NCI-H82 (cell line): ENCODE results near the gene ABCC9.
A peak's percentile ranks its signal among the peaks of the same experiment; 100 is the strongest.

ENCODE experiments used
- DNase-seq: peaks from one replicate; lab custom pipeline; 2025; lab: John Stamatoyannopoulos, UW

The ABCC9 gene

DNA sequence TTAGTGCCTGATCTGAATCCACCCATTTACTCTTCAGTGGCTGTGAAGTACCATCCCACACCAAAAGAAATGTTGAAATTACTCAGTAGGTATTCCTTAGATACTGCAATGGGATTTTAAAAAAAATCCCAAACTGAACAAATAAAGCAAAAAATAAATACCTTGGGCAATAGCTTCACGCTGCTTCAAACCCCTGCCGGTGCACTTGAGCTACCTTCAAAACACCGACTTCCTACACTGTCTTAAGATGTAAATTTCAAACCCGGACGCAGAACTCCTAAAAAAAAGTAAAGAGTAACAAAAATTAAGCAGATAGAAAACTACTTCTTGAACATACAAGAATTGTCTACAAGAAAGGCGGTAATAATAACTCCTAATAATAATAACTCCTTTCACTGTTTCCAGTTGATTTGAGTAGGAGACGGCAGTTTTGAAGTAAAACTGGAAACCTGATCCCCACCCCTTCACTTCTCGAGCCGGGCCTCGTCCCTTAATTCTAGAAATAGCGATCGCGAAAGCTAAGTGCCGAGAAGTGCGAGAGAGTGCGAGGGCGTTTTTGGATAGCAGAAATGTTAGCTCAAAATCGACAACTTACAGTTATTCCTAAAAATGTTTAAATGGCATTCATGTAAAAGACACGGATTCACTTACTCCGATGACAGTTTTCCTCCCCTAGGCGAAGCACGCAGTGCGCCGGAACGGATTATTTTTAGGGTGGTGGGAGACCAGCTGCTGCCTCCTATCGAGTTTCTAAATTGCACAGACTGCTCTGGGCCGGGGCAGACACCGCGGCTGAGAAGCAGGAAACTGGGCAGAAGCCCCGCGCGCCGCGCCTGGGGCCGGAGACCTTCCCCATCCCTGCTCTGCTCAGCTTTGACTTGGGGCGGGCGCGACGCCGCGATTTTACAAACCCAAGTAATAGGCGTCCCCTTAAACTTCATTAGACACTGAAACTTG, at the start of gene ABCC9:
ABCC9 (minus strand) TSS at position 878 of the 957 bp plus-strand sequence. CDS start 4,752 bp downstream, outside the sequence.
- peak; percentile 89 for DNase-seq

DNA sequence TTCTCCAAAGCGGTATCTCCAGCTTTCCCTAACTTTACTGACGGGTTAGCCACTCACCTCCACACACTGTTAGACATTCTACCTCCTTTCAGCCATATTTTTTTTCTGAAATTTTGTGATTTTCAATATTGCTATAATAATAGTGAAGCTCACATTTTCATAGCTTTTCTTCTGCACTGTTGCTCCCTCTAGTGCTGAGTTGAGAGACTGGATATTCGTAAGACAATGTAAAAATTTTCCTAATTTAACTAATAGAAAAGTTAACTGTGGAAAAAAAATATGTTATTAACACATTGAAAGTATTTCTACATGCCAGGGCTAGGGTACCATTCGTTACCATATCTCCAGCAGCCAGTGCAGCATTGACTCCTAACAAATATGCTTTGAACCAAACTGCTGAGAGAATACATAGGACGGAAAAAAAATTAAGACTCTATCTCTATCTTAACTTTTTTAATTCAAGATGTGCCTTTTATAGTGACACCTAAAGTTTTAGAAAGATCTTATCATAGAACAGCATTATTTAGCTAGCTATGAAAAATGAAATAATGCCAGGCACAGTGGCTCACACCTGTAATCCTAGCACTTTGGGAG, 48.7 kb upstream of the ABCC9 start:
- DNase-seq: peak; percentile 10

DNA sequence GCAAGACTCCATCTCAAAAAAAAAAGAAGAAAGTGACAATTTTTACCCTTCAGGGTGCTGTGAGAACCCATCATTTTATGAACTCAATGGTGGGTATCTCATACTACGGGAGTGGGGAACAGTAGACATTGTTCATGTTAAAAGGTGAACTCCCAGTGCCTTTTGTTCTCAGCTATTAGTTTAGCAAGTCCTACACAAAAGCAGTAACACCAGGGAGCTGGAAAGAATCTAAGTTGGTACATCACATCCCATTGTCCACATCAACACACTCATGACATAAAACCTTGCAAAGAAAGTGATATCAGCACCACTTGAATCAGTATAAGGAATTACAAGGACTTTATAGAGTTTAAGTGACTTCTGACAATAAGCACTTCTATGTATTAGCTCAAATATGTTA, 47.4 kb upstream of the ABCC9 start:
- no peak for DNase-seq

DNA sequence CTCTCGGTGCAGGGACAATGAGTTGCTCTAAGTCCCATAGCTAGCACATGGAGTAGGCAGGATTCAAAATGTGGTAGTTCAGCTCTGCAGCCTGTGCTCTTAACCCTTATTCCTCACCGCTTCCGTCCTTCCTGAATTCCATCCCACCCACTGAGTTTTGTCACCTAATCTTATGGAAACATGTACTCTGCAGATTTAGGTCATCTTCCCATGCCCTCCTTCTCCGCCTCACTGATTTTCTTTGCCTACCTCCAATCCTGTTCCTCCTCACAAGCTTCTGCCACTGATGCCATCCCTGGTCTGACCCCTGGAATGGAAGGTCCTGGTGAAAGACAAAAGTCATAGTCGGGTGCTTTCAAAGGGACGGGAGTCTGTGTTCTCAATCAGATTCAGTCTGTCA, 46.5 kb upstream of the ABCC9 start:
- DNase-seq: no peak

DNA sequence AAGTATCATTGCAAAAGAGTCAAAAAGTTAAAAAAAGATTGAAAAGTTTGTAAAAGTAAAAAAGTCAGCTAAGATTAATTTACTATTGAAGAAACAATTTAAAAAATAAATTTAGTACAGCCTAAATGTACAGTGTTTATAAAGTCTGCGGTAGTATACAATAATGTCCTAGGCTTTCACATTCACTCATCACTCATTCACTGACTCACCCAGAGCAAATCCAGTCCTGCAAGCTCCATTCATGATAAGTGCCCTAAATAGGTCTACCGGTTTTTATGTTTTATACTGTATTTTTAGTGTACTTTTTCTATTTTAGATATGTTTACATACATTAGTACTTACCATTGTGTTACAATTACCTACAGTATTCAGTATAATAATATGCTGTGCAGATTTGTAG, 43.9 kb upstream of the ABCC9 start:
- DNase-seq: no peak

DNA sequence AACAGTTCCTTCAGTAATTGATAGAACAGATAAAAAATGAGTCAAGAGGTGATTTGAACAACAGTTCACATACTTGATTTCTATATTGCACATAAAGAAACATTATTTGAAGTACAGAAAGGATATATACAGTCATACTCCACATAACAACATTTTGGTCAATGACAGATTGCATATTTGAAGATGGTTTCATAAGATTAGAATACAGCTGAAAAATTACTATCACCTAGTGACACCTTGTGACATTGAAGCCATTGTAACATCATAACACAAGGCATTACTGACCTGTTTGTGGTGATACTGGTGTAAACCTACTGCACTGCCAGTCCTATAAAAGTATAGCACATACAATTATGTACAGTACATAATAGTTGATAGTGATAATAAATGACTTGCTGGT, 43.1 kb upstream of the ABCC9 start:
- no peak for DNase-seq

DNA sequence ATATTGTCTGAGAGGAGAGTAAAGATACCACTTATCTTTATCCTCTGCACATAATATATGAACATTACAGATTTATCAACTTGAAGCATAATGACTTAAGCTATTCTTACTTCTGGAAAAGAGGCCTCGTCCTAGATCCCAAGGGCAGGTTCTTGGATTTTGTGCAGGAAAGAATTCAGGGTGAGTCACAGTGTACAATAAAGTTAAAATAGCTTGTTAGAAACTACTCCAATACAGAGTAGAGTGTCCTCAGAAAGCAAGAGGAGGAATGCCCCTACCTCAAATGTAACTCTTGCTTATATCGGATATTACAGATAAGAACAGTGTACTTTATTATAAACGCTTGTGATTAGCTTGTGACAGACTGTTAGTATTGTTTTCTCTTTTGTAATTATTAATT, 41.9 kb upstream of the ABCC9 start:
- no peak for DNase-seq

DNA sequence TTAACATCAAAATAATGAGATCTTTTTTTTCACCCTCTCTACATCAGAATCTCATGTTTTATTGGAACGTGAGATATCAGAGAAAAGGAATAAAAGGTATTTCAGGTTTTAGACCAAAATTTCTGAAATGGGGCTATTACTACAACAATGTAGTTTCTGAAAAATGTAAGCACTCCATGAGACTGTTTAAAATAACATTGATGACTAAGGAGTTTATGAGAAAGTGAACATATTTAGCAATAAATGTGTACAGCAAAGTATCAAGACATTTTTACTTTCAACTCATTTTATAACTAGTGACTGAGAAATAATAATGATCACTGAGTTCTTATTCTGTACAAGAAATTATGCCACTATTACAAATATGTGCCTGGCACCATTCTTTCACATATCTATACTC, 39.3 kb upstream of the ABCC9 start:
- DNase-seq: no peak

DNA sequence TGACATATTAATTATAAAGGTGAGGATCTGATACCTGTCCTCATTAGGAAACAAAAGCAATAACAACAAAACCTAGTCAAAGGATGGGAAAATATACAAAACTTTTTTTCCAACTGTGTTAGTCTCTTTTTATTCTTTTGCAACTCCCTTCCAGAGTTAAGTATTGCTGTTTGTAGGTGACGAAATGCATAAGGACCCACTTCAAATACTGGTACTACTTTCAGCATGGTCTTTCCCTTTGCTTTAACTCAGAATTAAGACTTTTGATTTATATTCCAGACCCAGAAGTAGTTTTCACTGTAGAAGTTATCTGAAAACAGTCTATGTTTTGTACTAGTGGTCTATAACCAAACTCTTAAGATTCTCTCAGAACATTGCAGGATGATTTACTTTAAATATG, 34.1 kb upstream of the ABCC9 start:
- no peak for DNase-seq

DNA sequence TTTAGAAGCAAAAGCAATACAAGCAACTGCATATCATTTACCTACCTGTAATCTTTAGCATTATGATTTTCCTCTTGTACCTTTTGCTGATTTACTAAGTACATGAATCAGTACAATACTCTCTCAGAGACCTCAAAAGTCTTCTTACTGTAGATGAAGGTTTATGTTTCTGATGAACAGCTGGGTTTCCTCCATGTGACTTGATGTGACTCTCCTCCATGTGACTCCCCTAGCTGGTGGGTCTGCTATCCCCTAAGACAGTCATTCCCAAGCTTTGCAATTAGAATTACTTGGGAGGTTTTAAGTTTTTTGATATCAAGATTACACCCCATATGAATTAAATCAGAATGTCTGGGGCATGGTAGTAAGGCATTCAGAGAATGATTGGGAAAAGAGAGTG, 32.0 kb upstream of the ABCC9 start:
- no peak for DNase-seq

DNA sequence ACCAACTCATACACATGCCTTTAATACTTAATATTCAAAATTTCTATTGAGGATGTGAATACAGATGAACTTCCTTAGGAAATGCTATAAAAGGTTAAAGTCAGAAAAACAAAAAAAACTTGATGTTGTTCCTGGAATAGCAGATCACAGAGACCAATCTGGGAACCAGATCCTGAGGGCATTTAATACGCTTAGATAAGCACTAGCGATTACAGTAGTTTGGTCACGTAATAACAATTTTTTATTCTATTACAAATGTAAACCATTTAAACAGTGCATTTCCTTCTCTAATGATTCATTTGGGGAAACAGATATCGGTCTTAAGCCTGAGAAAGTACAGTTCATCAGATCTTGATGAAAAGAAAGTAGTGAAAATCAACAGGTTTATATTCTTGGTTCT, 30.8 kb upstream of the ABCC9 start:
- DNase-seq: no peak

DNA sequence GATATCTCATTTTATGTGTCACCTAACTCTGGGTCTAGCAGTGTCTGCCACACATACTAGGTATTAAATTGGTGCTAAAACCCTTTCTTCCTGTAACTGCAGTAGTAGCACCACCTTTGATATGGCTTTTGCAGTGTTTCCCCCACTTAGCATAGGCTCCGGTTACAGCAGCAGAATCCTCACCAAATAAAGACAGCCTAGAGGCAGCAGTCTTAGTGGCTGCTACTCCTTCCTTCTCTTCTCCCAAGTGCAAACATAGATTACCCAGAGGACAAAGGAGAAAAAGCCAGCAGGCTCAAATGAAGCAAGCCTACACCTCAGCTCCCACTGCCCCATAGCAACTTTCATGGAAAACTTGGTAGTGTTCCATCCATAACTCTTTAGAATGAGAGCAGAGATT, 30.1 kb upstream of the ABCC9 start:
- DNase-seq: no peak

DNA sequence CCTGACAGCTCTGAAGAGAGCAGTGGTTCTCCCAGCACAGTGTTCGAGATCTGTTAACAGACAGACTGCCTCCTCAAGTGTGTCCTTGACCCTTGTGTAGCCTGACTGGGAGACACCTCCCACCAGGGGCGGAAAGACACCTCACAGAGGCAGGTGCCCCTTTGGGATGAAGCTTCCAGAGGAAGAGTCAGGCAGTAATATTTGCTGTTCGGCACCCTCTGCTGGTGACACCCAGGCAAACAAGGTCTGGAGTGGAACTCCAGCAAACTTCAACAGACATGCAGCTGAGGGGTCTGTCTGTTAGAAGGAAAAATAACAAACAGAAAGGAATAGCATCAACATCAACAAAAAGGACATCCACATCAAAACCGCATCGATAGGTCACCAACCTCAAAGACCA, 21.6 kb upstream of the ABCC9 start:
- DNase-seq: no peak

DNA sequence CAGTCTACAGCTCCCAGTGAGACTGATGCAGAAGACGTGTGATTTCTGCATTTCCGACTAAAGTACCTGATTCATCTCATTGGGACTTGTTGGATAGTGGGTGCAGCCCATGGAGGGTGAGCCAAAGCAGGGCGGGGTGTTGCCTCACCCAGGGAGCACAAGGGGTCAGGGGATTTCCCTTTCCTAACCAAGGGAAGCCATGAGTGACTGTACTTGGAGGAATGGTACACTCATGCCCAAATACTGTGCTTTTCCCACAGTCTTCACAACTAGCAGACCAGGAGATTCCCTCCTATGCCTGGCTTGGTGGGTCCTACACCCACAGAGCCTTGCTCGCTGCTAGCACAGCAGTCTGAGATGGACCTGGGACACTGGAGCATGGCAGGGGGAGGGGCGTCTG, 21.0 kb upstream of the ABCC9 start:
- no peak for DNase-seq

DNA sequence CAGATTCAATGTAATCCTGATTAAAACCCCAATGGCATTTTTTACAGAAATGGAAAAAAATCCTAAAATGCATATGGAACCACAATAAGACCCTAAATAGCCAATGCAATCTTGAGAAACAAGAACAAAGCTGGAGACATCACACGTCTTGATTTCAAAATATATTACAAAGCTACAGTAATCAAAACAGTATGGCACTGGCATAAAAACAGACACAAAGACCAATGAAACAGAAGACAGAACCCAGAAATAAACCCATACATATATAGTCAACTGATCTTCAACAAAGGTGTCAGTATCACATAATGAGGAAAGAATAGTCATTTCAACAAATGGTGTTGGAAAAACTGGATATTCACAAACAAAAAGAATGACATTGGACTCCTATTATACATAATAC, 9.4 kb upstream of the ABCC9 start:
- DNase-seq: no peak

DNA sequence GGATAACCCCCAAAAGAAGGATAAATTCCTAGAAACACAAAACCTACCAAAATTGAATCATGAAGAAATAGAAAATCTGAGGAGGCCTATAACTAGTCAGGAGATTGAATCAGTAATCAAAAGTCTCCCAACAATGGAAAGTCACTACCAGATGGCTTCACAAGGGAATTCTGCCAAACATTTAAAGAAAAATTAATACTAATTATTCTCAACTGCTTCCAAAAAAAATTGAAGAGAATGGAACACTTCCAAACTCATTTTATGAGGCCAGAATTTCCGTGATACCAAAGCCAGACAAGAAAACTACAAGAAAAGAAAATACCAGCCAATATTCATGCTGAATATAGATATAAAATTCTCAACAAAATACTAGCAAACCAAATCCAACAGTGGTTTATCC, 7.8 kb upstream of the ABCC9 start:
- no peak for DNase-seq

DNA sequence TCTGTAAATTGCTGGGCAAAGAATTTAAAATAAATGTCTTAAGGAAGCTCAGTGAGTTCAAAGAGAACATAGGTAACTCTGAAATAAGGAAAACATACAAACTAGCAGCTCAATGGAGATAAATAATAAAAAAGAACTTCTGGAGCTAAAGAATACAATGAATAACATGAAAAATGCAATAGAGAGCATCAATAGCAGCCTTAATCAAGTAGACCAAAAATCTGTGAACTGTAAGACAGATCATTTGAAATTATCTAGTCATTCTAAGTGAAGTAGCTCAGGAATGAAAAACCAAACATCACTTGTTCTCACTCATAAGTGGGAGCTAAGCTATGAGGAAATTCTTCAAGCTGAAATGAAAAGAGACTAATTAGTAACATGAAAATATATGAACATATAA, 5.8 kb upstream of the ABCC9 start:
- DNase-seq: no peak

DNA sequence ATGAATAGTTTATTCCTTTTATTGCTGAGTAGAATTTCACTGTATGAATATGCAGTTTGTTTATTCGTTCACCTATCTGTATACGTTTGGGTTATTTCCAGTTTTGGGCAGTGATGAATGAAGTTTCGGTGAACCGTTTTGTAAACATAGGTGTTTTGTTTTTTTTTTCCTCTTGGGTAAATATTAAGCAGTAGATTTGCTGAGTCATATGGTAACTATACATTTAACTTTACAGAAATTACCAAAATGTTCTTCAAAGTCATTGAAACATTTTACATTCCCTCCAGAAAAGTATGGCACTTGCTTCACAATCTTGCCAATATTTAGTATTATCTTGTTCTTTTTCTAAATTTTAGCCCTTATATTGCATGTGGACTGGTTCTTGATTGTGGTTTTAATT, 3.8 kb upstream of the ABCC9 start:
- DNase-seq: no peak

DNA sequence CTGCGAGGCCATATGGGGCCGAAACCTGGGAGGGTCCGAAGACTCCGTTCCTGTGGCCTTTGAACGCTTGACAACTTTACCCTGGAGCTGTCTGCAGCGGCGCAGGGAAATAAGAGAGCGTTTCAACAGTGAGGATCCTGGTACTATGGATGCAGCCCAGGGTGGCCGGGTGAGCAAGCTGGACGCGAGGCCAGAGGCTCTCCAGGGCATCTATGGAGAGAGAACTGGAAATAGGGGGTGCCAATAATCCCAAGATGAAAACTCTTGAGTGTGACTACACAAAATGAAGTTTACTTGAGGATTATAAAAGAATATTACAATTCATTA, 1.1 kb upstream of the ABCC9 start:
- no peak for DNase-seq

DNA sequence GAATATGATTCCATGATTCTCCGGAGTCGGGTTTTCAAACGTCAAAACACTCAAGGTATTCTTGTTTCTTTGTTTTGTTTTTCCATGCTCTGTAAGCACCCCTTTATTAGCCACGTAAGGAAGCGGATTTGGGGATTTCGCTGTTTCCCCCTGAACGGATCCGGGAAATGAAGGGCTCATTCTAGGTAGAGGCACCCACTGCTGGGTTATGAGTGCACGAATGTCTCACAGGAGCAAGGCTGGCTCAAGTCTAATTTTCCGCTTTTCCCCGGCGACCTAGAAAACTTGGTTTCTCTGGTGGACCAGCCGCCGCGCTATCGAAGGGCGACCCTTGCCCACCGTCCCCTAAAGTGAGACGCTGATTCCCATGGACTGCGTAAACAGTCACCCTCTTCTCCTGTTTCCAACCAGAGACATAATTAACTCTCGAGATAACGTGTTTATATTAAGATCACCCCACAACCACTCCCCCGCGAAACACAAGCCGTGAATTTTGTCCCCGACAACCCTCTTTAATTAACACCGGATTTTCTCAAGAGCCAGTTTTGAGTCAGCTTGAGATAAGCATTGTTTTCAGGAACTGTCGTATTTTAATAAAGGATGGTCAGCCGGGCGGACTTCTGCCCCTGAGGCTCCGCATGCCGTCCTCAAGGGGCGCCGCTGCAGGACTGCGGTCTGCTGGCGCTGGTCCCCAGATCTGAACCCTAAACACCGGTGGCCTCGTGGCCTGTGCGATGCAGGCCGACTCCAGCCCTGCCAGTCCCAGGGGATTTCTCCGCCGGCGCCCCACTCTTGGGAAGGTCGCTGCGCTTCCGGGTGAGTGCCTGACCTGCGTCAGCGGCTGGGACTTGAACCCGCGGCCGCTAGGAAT, 515 bp upstream of the ABCC9 start:
- peak; percentile 47 for DNase-seq

DNA sequence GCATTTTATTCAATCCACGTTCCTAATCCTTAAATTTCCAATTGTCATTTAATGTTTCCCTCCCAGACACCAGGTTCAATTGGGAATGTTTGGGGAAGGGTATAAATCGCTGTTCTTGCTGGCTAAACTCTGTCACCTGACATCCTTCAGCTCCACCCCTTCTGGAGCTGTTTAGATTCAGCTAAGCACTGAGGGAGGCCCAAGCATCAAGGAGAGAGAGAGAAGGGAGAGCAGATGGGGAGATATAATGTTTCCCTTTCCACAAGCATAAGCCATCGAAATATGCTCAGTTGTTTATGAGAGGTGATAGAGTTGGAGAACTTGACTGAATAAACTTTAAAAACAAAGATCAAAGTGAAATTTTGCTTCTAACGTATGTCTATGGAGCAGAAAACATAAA, 1.8 kb downstream of the ABCC9 start:
- peak; percentile 85 for DNase-seq

DNA sequence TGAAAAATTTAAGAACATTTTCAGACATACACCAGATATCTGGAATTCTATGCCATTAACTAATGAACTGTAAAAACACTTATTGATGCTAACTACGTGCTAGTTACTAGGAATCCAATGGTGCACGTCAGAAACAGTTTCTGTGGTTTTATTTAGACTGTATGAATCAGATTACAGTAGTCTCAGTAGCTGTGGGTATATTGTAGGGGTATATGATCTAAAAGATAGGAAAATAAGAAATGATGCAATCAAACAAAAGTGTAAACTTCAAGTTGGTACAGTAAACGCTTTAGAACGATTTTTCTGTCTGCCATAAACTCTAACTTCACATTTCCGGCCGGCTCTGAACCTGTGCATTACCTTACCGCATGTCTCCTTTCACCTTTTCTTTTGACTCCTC, 2.3 kb downstream of the ABCC9 start:
- no peak for DNase-seq

DNA sequence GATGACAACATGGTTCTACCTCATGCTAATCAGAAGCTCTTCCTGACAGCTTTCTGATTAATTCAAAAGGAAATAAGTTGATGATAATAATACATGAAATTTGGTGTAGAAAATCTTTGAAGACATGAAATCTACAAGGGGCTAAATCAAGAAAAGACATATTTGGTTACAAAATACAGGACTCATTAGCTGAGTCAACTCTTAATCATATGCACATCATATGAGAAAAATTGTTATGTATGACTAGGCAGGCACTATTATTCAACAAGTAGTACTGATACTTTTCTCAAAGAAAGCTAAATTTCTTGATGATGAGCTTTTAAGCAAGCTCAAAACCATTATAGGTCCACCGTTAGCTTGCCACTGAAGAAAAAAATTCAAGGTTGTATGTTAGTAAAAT, 7.1 kb downstream of the ABCC9 start:
- DNase-seq: no peak
